Coronary artery (tissue), 2 donors: Measurements from ENCODE around the gene LARGE1.

ENCODE experiments used
- DNase-seq: peaks from one replicate; pipeline ENCODE4 v3.0.0-alpha.2; 2017; ENCODE audit warnings: low spot score
- H3K27ac ChIP-seq, 2 donors: fragments of 200-600 bp; sonication (generic); one replicate each; pipeline ENCODE4 v1.5.1; 2016 to 2019
- H3K4me3 ChIP-seq: fragments of 200-600 bp; sonication (generic); 2 replicates; pipeline ENCODE4 v1.5.1; 2016; ENCODE audit warnings: mild to moderate bottlenecking, moderate library complexity
- TF ChIP-seq, protein P1 (sequence below): fragments of 200-600 bp; sonication (generic); IDR thresholded peaks from one replicate; pipeline ENCODE4 v1.5.1; 2019; ENCODE audit warnings: antibody characterized with exemption

The LARGE1 gene

DNA sequence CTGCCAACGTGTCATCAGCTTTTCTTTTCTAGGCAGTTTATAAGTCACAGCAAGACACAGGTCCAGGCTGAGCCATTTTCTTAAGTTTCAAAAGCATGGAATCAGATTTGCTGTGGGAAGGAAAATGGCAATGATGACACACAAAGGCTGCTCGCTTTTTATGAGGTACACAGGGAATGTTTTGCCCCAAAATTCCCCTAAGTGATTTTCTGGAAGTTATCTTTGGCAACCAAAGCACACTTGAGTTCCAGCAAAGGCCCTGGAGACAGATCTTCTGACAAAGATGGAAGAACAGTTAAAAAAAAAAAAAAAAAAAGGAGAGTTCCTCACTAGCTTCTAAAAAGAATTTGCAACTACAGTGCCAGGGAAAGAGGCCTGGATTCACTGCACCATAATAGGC, 260.8 kb downstream of the LARGE1 start:
- no peak overlapping the region for H3K4me3 ChIP-seq
- DNase-seq: no peak
- H3K27ac ChIP-seq: no peak overlapping the region
- TF ChIP-seq, protein P1, sequence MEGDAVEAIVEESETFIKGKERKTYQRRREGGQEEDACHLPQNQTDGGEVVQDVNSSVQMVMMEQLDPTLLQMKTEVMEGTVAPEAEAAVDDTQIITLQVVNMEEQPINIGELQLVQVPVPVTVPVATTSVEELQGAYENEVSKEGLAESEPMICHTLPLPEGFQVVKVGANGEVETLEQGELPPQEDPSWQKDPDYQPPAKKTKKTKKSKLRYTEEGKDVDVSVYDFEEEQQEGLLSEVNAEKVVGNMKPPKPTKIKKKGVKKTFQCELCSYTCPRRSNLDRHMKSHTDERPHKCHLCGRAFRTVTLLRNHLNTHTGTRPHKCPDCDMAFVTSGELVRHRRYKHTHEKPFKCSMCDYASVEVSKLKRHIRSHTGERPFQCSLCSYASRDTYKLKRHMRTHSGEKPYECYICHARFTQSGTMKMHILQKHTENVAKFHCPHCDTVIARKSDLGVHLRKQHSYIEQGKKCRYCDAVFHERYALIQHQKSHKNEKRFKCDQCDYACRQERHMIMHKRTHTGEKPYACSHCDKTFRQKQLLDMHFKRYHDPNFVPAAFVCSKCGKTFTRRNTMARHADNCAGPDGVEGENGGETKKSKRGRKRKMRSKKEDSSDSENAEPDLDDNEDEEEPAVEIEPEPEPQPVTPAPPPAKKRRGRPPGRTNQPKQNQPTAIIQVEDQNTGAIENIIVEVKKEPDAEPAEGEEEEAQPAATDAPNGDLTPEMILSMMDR: no peak

DNA sequence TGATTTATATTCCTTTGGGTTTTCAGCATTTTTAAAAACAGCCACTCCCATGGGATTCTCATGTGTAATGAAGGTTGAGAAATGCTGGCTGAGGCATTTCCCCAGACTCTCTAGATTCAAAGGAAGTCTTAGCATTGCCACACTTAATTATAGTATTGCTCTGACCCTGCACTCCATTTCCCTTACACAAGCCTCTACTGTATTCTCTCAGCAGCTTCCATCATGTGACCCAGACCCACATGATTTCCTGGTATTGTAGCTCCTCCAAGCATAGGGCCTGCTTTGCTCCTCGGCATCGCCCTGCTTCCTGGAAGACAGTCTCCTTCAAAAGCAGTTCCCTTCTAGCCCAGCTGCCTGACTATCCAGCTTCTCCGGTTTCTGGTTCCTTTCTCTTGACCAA, 261.5 kb downstream of the LARGE1 start:
- H3K27ac ChIP-seq: no peak overlapping the region
- no peak for DNase-seq
- H3K4me3 ChIP-seq: no peak overlapping the region
- TF ChIP-seq, protein P1: no peak

DNA sequence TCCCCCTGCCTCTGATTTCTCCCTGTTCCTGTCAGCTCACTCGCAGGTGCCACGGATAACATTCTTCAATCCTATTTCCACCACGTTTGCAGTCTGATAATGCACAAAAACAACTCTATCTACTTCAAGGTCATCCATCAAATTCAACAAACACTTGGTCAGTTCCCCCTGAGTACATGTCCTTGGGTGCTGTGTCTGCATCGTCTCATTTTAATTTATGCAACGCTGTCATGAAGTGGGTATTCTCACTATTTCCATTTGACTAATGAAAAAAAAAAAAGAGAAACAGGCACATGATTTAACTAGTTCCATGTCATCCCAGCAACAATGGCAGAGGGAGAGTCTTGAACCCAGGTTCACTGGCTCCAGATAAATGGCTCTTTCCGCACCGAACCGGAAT, 262.6 kb downstream of the LARGE1 start:
- TF ChIP-seq, protein P1: no peak

DNA sequence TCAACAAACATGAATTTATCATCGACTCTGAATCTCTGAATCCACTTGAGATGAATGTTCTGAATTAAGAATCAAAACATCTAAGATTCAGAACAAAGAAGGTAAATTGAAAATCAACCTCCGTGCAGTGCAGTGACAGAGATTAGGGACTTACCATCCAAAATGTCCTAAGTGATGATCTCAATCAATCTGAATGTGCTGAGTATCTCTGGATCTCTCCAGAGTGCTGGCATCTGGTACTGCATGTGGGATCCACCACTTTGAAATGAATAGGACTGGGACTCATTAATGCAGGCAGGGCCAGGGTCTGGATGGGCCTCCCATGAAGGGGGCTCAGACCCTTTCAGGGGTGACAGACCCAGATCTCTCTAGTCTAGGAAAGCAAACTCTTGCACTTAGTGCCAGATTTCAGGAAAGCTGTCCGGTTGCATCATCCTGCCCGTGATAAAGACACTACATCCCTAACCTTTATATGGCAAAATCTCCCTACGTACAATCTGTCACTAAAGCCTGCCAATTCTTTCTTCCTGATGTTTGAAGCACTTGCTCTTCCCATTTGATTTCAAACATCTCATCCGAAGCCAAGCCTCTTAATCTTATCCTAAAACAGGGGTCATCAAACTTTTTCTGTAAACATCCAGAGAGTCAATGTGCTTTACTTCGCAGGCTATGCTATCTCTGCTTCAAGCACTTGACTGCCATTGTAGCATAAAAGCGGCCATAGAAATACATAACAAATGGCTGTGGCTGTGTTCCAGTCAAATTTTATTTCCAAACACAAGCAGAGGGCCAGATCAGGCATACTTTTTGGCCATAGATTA, 263.3 kb downstream of the LARGE1 start:
- Histone ChIP-seq H3K27ac (no peak overlapping the region), H3K4me3 (no peak overlapping the region)
- DNase-seq: no peak
- TF ChIP-seq, protein P1: no peak

More for the DNA sequence above, 262.6 kb downstream of the LARGE1 start:
- DNase-seq: no peak
- Histone ChIP-seq H3K4me3 (no peak overlapping the region), H3K27ac (no peak overlapping the region)

DNA sequence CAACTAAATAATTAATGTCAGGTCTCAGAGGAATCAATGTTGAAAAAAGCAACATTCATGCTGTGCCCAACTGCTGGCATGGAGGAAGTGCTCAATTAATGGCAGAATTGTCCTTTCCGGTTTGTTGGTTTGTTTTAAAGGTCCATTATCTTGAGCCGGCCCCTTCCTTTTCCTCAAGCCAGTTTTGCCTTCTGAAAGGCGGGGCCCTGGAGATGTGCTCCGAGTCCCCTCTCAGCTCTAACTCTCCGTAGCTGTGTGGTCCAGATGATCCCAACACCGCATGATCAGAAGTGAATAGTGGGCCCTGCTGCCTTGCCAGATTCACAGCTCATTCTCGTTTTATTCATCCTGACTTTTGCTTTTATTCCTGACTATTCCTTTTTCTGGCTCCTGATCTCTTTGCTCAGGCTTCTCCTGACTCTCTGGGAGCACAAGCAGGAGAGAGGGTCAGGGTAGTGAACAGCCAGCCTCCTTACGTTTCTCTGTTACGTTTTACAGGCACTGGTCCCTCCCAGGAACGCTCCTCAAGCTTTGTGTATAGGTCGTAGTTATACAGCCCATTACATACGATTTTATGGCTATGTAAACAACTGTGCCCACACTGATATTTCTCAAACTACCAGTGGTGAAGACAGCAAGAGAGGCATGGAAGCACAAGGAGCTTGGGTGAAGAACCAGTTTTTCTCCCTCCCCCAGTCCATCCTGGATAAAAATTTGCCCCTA, 265.9 kb downstream of the LARGE1 start:
- Histone ChIP-seq H3K27ac (no peak overlapping the region), H3K4me3 (no peak overlapping the region)
- TF ChIP-seq, protein P1: no peak
- DNase-seq: no peak

DNA sequence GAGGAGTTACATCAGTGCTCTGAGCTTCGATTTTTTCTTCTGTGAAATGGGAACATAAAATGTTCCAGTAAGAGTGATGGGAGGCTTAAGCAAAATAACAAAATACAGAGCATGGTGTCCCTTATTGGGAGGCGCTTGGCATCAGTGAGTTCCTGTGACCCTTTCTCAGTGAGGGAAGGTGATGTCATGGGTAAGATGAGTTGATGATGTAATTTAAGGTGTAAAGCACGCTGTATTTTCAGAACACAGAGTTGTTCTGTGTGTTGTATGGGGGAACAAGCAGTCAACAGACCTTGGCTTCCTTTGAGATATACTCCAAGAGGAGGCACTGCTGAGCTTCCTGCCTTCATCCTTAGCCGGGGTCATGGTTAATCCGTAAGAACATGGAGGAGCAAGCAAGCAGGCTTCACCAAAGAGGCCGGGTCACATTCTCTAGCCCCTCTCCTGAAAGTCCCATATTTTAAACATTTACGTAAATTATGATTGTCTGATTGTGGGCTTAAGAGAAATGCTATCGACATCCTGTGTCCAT, 266.7 kb downstream of the LARGE1 start:
- TF ChIP-seq, protein P1: no peak
- no peak for DNase-seq
- H3K27ac ChIP-seq: no peak overlapping the region
- no peak overlapping the region for H3K4me3 ChIP-seq
